DMS53 treated with DMSO at 0.1 percent for 48 hours (cell line): ENCODE measurements around the gene MYOCOS.

Source experiments
- DNase-seq: peaks from one replicate; lab custom pipeline; 2025; ENCODE audit not compliant: unreplicated experiment; lab: John Stamatoyannopoulos, UW

Gene MYOCOS

GRCh38 chr1:171623651-171624331 is 1.7 kb downstream of the MYOCOS start:
- no peak for DNase-seq

- no peak for DNase-seq
These were observed 3.2 kb downstream of the MYOCOS start for GRCh38 chr1:171625225-171625624.

GRCh38 chr1:171627020-171627419 is 5.0 kb downstream of the MYOCOS start:
- DNase-seq: no peak

DNA sequence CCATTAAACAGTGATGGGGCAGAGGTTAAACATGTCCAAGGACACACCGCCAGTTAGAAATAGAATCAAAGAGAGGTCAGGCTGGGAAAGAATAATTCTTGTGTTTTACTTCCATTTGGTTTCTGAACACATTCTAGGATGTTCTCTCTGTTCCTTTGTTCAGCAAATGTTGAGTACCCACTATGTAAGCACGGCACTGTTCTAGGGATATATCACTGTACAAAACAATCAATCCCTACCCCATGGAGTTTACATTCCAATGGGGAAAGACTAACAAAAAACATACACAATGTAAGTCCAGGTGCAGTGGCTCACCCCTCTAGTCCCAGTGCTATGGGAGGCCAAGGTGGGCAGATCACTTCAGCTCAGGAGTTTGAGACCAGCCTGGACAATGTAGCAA is 6.2 kb downstream of the MYOCOS start:
- no peak for DNase-seq

- no peak for DNase-seq
These were observed 13.6 kb downstream of the MYOCOS start for GRCh38 chr1:171635661-171636060.

DNA sequence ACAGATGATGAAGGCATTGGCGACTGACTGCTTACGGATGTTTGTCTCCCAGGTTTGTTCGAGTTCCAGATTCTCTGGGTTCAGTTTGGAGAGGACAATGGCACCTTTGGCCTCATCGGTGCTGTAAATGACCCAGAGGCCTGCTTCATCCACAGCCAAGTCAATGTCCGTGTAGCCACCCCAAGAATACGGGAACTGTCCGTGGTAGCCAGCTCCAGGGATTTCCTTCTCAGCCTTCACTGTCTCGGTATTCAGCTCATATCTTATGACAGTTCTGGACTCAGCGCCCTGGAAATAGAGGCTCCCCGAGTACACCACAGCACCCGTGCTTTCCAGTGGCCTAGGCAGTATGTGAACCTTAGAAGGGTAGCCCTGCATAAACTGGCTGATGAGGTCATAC is 14.1 kb downstream of the MYOCOS start:
- no peak for DNase-seq

- no peak for DNase-seq
These were observed 16.0 kb downstream of the MYOCOS start for GRCh38 chr1:171637928-171638576.

DNA sequence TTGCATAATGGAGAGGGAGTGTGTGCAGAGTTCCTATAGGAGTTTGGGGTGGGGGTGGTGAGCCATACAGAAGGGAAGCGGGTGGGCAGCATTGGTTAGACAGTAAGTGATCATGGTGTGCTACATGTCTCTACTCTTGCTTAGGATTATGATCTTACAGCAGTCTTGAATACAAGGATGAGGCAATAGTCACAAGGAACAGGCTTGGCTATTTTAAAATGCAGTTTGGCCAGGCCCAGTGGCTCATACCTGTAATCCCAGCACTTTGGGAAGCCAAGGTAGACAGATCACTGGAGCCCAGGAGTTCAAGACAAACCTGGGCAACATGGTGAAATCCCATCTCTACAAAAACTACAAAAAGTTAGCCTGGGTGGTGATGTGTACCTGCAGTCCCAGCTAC is 18.2 kb downstream of the MYOCOS start:
- DNase-seq: no peak

DNA sequence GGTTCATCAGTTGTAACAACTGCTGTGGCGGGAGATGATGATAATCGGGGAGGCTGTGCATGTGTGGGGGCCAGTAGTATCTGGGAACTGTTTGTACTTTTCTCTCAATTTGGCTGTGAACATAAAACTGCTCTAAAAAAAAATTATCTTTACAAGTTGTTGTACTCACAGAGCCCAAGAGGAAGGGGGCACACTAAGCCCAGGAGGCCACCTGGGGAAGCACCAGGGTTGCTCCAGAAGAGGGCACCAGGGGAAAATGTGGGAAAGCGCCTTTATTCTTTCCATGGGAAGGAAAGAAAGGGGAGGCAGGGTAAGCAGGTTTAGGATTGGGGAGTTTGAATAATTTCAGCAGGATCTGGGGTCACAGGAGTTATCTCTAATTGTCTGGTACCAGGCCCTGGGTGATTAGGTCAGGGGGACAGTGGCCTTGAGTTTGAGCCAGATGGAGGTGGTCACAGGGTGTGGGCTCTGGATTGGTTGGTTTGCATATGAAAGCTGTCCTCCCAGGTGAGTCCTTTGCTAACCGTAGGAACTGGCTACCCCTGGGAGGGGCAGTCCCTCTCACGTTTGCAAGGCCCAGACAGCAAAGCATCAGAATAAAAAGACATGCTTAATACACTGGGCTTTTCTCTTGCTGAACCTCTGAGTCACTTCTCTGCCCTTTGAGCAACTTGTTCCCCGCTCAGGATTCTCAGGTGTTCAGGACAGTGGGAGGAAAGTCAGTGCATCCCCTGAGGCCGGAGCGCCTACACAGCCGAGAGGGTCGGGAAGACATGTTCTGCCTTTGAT is 19.2 kb downstream of the MYOCOS start:
- DNase-seq: no peak

DNA sequence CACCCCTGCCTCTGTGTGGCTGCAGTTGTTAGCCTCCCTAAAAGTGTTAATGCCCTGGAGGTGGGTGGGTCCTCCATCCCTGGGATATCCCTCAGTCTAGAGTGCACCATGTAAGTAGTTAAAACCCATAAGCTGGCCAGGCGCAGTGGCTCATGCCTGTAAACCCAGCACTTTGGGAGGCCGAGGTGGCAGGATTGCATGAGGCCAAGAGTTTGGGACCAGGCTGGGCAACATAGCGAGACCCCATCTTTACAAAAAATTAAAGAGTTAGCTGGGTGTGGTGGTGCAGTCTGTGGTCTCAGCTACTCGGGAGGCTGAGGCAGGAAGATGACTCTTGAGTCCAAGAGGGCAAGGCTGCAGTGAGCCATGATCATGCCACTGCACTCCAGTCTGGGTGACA is 20.2 kb downstream of the MYOCOS start:
- no peak for DNase-seq

DNA sequence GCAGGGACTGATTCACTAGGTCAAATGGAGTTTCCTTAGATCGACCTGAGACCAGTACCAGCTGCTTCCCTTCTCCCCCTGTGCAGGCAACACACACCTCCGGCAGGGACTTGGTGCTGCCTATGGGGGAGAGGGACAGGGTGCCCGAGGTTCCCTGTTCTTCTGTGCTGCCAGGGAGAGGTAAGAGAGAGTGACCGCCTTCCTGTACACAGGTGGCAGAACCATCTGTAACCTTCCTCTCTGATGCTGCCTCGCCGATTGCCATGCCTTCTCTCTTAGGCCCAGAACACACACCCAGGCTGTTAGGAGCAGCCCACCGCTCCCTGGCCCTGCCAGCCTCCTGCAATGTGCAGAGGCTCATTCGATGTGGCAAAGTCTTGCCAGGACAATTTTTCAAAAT is 21.1 kb downstream of the MYOCOS start:
- no peak for DNase-seq

DNA sequence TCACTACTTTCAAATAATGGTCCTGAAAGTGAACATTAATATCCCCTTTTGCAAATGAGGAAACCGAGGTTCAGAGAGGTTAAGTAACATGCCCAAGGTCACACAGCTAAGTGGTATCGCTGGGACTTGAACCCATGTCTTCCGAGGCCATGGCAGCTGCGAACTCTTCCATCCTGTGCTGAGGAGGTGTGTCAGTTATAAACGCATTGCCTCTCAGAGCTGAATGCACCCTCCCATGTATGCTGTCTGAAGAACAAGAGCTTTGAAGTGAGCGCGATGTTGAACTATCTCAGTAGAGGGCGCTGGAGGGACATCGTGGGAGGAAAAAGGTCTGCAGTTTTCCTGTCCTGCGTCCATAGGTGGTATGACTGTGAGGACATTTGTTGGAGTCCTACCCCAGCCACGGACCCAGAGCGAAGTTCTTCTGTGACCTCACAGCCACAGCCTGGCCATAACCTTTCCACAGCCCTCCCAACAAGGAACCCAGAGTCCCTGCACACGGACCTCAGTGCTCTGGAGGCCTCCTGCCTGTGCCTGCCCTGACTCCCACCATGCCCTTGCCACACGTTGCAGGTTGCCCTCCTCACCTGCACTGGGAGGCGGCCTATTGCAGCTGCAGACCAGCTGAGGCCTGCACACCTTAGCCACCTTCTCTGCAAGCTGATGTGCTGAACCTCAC is 22.9 kb downstream of the MYOCOS start:
- DNase-seq: peak; percentile 91

- no peak for DNase-seq
These were observed 23.7 kb downstream of the MYOCOS start for GRCh38 chr1:171645553-171646248.

GRCh38 chr1:171646249-171646560 is 24.2 kb downstream of the MYOCOS start:
- DNase-seq: no peak

- no peak for DNase-seq
These were observed 30.3 kb downstream of the MYOCOS start, which contains the start of gene MYOC for GRCh38 chr1:171652234-171652822. MYOC (minus strand) TSS chr1:171652688; CDS start chr1:171652611, 77 bp downstream.

- no peak for DNase-seq
These were observed 31.8 kb downstream of the MYOCOS start for GRCh38 chr1:171653796-171654195.

- no peak for DNase-seq
These were observed 32.3 kb downstream of the MYOCOS start for GRCh38 chr1:171654201-171654941.

- DNase-seq: no peak
These were observed 33.1 kb downstream of the MYOCOS start for GRCh38 chr1:171654942-171655745.

- DNase-seq: no peak
These were observed 33.7 kb downstream of the MYOCOS start for GRCh38 chr1:171655746-171656116.
